Panc1 (cell line): ENCODE measurements around the gene HTR3E. TPM values are rescaled to one million over a fixed set of nuclear protein-coding genes. Genes with fewer than 3 reads are reported as not detected.

Experiments
- ATAC-seq: fragments of 200-7000 bp; cut with Tn5 transposase; 2 replicates; pipeline ENCODE4 v1.9.1; 2020; ENCODE audit warnings: mild to moderate bottlenecking, moderate library complexity
- BruUV-seq: library from RNA; stranded (reverse); fragments of 400-500 nt; replicated peaks from 2 replicates; lab custom pipeline; 2021; lab: Mats Ljungman, UMichigan
- CTCF ChIA-PET: fragments of 300-600 bp; sonication (Branson Sonifier 250); formaldehyde crosslinking; loops from one replicate; lab custom pipeline; 2022; ENCODE audit warnings: antibody characterized with exemption; lab: Charles Lee
- POLR2A ChIA-PET: fragments of 300-600 bp; sonication (Branson Sonifier 250); formaldehyde crosslinking; loops from one replicate; lab custom pipeline; 2022; ENCODE audit warnings: antibody characterized with exemption; lab: Charles Lee
- DNase-seq: peaks from one replicate; pipeline ENCODE4 v3.0.0-alpha.2; 2010; ENCODE audit warnings: low read depth, low spot score
- H3K27ac ChIP-seq: 2 replicates; pipeline ENCODE4 v1.5.1; 2011; ENCODE audit warnings: mild to moderate bottlenecking, low read length, inconsistent platforms
- H3K27me3 ChIP-seq: fragments of 200-500 bp; sonication (Bioruptor generic); 2 replicates; pipeline ENCODE4 v1.6.0; 2014; ENCODE audit warnings: low read length, inconsistent platforms; ENCODE audit not compliant: control insufficient read depth, insufficient read depth
- H3K36me3 ChIP-seq: fragments of 200-500 bp; sonication (Bioruptor generic); 2 replicates; pipeline ENCODE4 v1.5.1; 2014; ENCODE audit warnings: inconsistent platforms, mild to moderate bottlenecking, low read length, moderate library complexity; ENCODE audit not compliant: control insufficient read depth, insufficient read depth
- H3K4me1 ChIP-seq: 2 replicates; pipeline ENCODE4 v1.5.1; 2011; ENCODE audit warnings: inconsistent platforms, mild to moderate bottlenecking, low read length, moderate library complexity; ENCODE audit not compliant: control insufficient read depth, insufficient read depth
- H3K4me3 ChIP-seq, 2 experiments: 2 replicates each; pipeline ENCODE4 v1.5.1; 2011 to 2012; ENCODE audit warnings: low read depth in 2 of 2, low read length in 2 of 2, mild to moderate bottlenecking in 2 of 2, inconsistent platforms in 1 of 2, moderate library complexity in 1 of 2
- H3K9me3 ChIP-seq: fragments of 200-500 bp; sonication (Bioruptor generic); 2 replicates; pipeline ENCODE4 v1.5.1; 2014; ENCODE audit warnings: low read depth, mild to moderate bottlenecking, inconsistent platforms, low read length, moderate library complexity; ENCODE audit not compliant: control insufficient read depth, insufficient read depth
- CTCF ChIP-seq: fragments of 450-650 bp; IDR thresholded peaks from 2 replicates; pipeline ENCODE4 v1.5.1; 2017; ENCODE audit warnings: mild to moderate bottlenecking
- POLR2AphosphoS5 ChIP-seq: IDR thresholded peaks from 2 replicates; pipeline ENCODE4 v1.6.1; 2012; ENCODE audit warnings: mild to moderate bottlenecking, low read depth, low read length, moderate library complexity
- REST ChIP-seq, 2 experiments: IDR thresholded peaks; 2 replicates each; pipeline ENCODE4 v1.6.1; 2011 to 2012; ENCODE audit warnings: low read depth in 2 of 2, control low read depth in 1 of 2, low read length in 1 of 2, mild to moderate bottlenecking in 1 of 2, moderate library complexity in 1 of 2; ENCODE audit not compliant: insufficient read depth in 1 of 2
- SIN3A ChIP-seq: IDR thresholded peaks from 2 replicates; pipeline ENCODE4 v1.6.1; 2012; ENCODE audit warnings: low read depth, mild to moderate bottlenecking, low read length, moderate library complexity, borderline replicate concordance; ENCODE audit not compliant: insufficient read depth
- TCF7L2 ChIP-seq: IDR thresholded peaks from 2 replicates; pipeline ENCODE4 v1.6.1; 2011; ENCODE audit warnings: mild to moderate bottlenecking, low read depth, low read length, inconsistent platforms
- in situ Hi-C: cut with HindIII; loops from 2 replicates; pipeline ENCODE4 v1.10.0; 2016; ENCODE audit warnings: low sequenced_read_pairs, low pct_unique_long_range_greater_than_20kb
- intact Hi-C: fragments of 100-400 bp; cut with micrococcal nuclease; formaldehyde crosslinking; loops from one replicate; pipeline ENCODE4 v1.10.0; 2022; ENCODE audit not compliant: unreplicated experiment
- total RNA-seq: library from RNA; stranded (reverse); gene quantifications from one replicate; pipeline ENCODE4 v1.2.1, GENCODE V29; 2021; ENCODE audit not compliant: unreplicated experiment

The HTR3E gene
- total RNA-seq, 1 experiment from 2014 or later, result not detected

GRCh38 chr3:184110316-184110725 lies 13.5 kb downstream of the HTR3E start:
- ATAC-seq, result peak; percentile 78; the same call in 1 of the 2 replicates
- ChIA-PET POLR2A (no interaction called here), CTCF (no interaction called here)
- no peaks in the 10 kb centered on the region for H3K9me3 ChIP-seq
- no TSS peak for BruUV-seq
- in situ Hi-C loops (no loop called here), intact Hi-C loops (no loop called here)
- no peaks in the 10 kb centered on the region for H3K4me1 ChIP-seq
- peak overlapping the region in 1 of 2 experiments; percentile 14; a peak in 2 of 4 replicates for H3K4me3 ChIP-seq
- H3K27ac ChIP-seq, result no peak overlapping the region
- no peaks in the 10 kb centered on the region for H3K36me3 ChIP-seq
- TF ChIP-seq SIN3A (no peak), CTCF (no peak), REST (IDR thresholded peaks at IDR 0.05; ENCODE audit: insufficient read depth in 1 of 2, low read depth in 2 of 2, low read length in 1 of 2) (no peak), POLR2AphosphoS5 (no peak), TCF7L2 (no peak)
- DNase-seq, result peak; percentile 71
- H3K27me3 ChIP-seq, result no peaks in the 10 kb centered on the region

GRCh38 chr3:184116017-184116416 lies 19.2 kb downstream of the HTR3E start:
- intact Hi-C loops (no loop called here), in situ Hi-C loops (no loop called here)
- Histone ChIP-seq H3K36me3 (no peaks in the 10 kb centered on the region), H3K27ac (no peak overlapping the region), H3K9me3 (no peaks in the 10 kb centered on the region), H3K27me3 (peaks cover 7% of the 10 kb centered on the region; the same call in 1 of the 2 replicates), H3K4me3 (no peak overlapping the region), H3K4me1 (no peaks in the 10 kb centered on the region)
- ATAC-seq (no peak), DNase-seq (no peak)
- no TSS peak for BruUV-seq
- TF ChIP-seq POLR2AphosphoS5, result no peak
- no peak for TF ChIP-seq TCF7L2
- TF ChIP-seq REST (IDR thresholded peaks at IDR 0.05; ENCODE audit: insufficient read depth in 1 of 2, low read depth in 2 of 2, low read length in 1 of 2), result no peak
- TF ChIP-seq CTCF, result no peak
- ChIA-PET POLR2A (no interaction called here), CTCF (interaction anchor here (1.4 kb wide), 1 partner anchor 76 kb away, joined by 4 read pairs; no protein-coding TSS in a partner anchor)
